HEK293 (cell line): ENCODE data around the gene CD79A.
A peak's percentile ranks its signal among the peaks of the same experiment; 100 is the strongest.

Experiments used
- CTCF ChIA-PET: fragments of 350-600 bp; formaldehyde crosslinking; extraction: SDS; loops from one replicate; lab custom pipeline; 2021; ENCODE audit warnings: antibody characterized with exemption; lab: Yijun Ruan, JAX
- POLR2A ChIA-PET: fragments of 300-600 bp; formaldehyde crosslinking; extraction: SDS; loops from one replicate; lab custom pipeline; 2020; ENCODE audit warnings: antibody characterized with exemption, inconsistent platforms; lab: Yijun Ruan, JAX
- H3K27ac ChIP-seq: fragments of 200-500 bp; sonication (Bioruptor generic); 2 replicates; pipeline ENCODE4 v1.5.1; 2014; ENCODE audit warnings: low read depth, low read length, control low read depth, inconsistent platforms; ENCODE audit errors: extremely low read depth
- H3K36me3 ChIP-seq, 2 experiments: fragments of 200-500 bp in 1 of 2; sonication (Bioruptor generic) in 1 of 2; 1 replicate in 1 of 2; 2 replicates in 1 of 2; pipeline ENCODE4 v1.5.1; 2014 to 2017; ENCODE audit warnings: inconsistent platforms in 2 of 2, low read length in 2 of 2; ENCODE audit not compliant: control insufficient read depth in 2 of 2, insufficient read depth in 1 of 2
- H3K4me1 ChIP-seq: fragments of 200-500 bp; sonication (Bioruptor generic); 2 replicates; pipeline ENCODE4 v1.5.1; 2014; ENCODE audit warnings: mild to moderate bottlenecking, low read length, inconsistent platforms; ENCODE audit not compliant: control insufficient read depth, insufficient read depth
- H3K4me3 ChIP-seq: 2 replicates; pipeline ENCODE4 v1.5.1; 2011; ENCODE audit warnings: low read depth, mild to moderate bottlenecking, control low read depth, low read length, moderate library complexity
- H3K9me3 ChIP-seq: fragments of 200-500 bp; sonication (Bioruptor generic); 2 replicates; pipeline ENCODE4 v1.5.1; 2014; ENCODE audit warnings: low read depth, low read length, inconsistent platforms; ENCODE audit not compliant: control insufficient read depth, insufficient read depth
- BCL11B ChIP-seq: fragments of 450-650 bp; formaldehyde crosslinking; IDR thresholded peaks from 2 replicates; pipeline ENCODE4 v1.5.1; 2016; ENCODE audit warnings: low read depth, missing biosample characterization, missing genetic modification characterization
- KLF1 ChIP-seq: fragments of 450-650 bp; formaldehyde crosslinking; IDR thresholded peaks from 2 replicates; pipeline ENCODE4 v1.5.1; 2016; ENCODE audit warnings: missing biosample characterization, missing genetic modification characterization
- KLF8 ChIP-seq: fragments of 450-650 bp; formaldehyde crosslinking; IDR thresholded peaks from 2 replicates; pipeline ENCODE4 v1.5.1; 2016; ENCODE audit warnings: missing biosample characterization, missing genetic modification characterization
- KLF9 ChIP-seq: fragments of 450-650 bp; formaldehyde crosslinking; IDR thresholded peaks from 2 replicates; pipeline ENCODE4 v1.5.1; 2016; ENCODE audit warnings: missing biosample characterization, missing genetic modification characterization, low read depth
- OSR2 ChIP-seq: fragments of 450-650 bp; formaldehyde crosslinking; IDR thresholded peaks from 2 replicates; pipeline ENCODE4 v1.5.1; 2016; ENCODE audit warnings: missing biosample characterization, missing genetic modification characterization
- YY2 ChIP-seq: fragments of 450-650 bp; formaldehyde crosslinking; IDR thresholded peaks from 2 replicates; pipeline ENCODE4 v1.5.1; 2016; ENCODE audit warnings: missing biosample characterization, missing genetic modification characterization
- ZBTB21 ChIP-seq: fragments of 450-650 bp; formaldehyde crosslinking; IDR thresholded peaks from 2 replicates; pipeline ENCODE4 v1.5.1; 2017; ENCODE audit warnings: missing biosample characterization, missing genetic modification characterization
- ZIC2 ChIP-seq: fragments of 450-650 bp; formaldehyde crosslinking; IDR thresholded peaks from 2 replicates; pipeline ENCODE4 v1.5.1; 2016; ENCODE audit warnings: missing biosample characterization, missing genetic modification characterization
- ZNF121 ChIP-seq: fragments of 450-650 bp; formaldehyde crosslinking; IDR thresholded peaks from 2 replicates; pipeline ENCODE4 v1.5.1; 2016; ENCODE audit warnings: missing biosample characterization, missing genetic modification characterization
- ZNF157 ChIP-seq: fragments of 450-650 bp; formaldehyde crosslinking; IDR thresholded peaks from 2 replicates; pipeline ENCODE4 v1.5.1; 2016; ENCODE audit warnings: missing biosample characterization, missing genetic modification characterization
- ZNF433 ChIP-seq: fragments of 450-650 bp; formaldehyde crosslinking; IDR thresholded peaks from 2 replicates; pipeline ENCODE4 v1.5.1; 2016; ENCODE audit warnings: missing biosample characterization, missing genetic modification characterization, low read depth
- ZNF473 ChIP-seq: fragments of 450-650 bp; formaldehyde crosslinking; IDR thresholded peaks from 2 replicates; pipeline ENCODE4 v1.5.1; 2017; ENCODE audit warnings: missing biosample characterization, missing genetic modification characterization
- ZNF529 ChIP-seq: fragments of 450-650 bp; formaldehyde crosslinking; IDR thresholded peaks from 2 replicates; pipeline ENCODE4 v1.5.1; 2017; ENCODE audit warnings: missing genetic modification characterization, missing biosample characterization; ENCODE audit not compliant: insufficient replicate concordance
- ZNF610 ChIP-seq: fragments of 450-650 bp; formaldehyde crosslinking; IDR thresholded peaks from 2 replicates; pipeline ENCODE4 v1.5.1; 2016; ENCODE audit warnings: missing biosample characterization, missing genetic modification characterization, borderline replicate concordance
- ZNF747 ChIP-seq: fragments of 450-650 bp; formaldehyde crosslinking; IDR thresholded peaks from 2 replicates; pipeline ENCODE4 v1.5.1; 2016; ENCODE audit warnings: missing biosample characterization, missing genetic modification characterization
- ZNF776 ChIP-seq: fragments of 450-650 bp; formaldehyde crosslinking; IDR thresholded peaks from 2 replicates; pipeline ENCODE4 v1.5.0; 2017; ENCODE audit warnings: missing biosample characterization, missing genetic modification characterization, borderline replicate concordance
- ZNF791 ChIP-seq: fragments of 450-650 bp; formaldehyde crosslinking; IDR thresholded peaks from 2 replicates; pipeline ENCODE4 v1.5.1; 2016; ENCODE audit warnings: missing biosample characterization, missing genetic modification characterization
- TF ChIP-seq, protein P1 (sequence below): fragments of 450-650 bp; formaldehyde crosslinking; IDR thresholded peaks from 2 replicates; pipeline ENCODE4 v1.5.1; 2016; ENCODE audit warnings: missing biosample characterization, missing genetic modification characterization
- TF ChIP-seq, protein P2 (sequence below): fragments of 450-650 bp; formaldehyde crosslinking; IDR thresholded peaks from 2 replicates; pipeline ENCODE4 v1.5.1; 2016; ENCODE audit warnings: missing biosample characterization, missing genetic modification characterization
- TF ChIP-seq, protein P3 (sequence below): fragments of 450-650 bp; formaldehyde crosslinking; IDR thresholded peaks from 2 replicates; pipeline ENCODE4 v1.5.1; 2016; ENCODE audit warnings: missing biosample characterization, missing genetic modification characterization

CD79A gene

DNA sequence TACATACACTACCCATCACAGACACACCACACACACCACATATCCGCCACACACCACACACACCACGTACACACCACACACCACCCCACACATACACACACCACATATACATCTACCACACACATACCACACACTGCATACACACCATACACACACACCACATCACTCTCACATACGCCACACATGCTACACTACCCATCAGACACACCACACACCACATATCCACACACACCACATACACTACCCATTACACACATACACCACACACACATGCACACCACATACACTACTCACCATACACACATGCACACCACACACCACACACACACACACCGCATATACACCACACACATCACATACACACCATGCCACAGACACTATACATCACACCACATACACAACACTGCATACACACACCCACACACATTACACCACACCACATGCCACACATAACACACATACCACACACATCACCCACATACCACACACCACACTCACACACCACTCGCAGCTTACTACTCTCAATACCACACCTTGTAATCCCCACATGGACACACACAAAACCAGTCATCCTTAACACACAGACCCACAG is 41.7 kb downstream of the CD79A start (continued):
- TF ChIP-seq ZNF791 (tag by site-specific recombination): peak; percentile 17; the same call in 1 of the 2 replicates
- TF ChIP-seq, all 188 proteins: peak for 24

DNA sequence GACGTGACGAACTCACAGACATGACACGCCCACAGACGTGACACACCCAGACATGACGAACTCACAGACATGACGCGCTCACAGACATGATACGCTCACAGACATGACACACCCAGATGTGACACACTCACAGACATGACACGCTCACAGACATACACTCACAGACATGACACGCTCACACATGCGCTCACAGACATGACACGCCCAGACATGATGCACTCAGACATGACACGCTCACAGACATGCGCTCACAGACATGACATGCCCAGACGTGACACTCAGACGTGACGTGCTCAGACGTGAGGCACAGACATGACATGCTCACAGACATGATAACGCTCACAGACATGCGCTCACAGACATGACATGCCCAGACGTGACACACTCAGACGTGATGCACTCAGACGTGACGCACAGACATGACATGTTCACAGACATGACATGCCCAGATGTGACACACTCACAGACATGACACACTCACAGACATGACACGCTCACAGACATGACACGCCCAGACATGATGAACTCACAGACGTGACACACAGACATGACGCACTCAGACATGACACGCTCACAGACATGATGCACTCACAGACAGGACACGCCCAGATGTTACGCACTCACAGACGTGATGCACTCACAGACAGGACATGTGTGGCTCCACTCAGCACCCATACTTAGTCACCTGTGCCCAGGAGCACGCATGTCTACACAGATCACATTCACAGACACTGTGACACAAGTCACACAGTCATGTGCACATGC is 43.1 kb downstream of the CD79A start:
- Histone ChIP-seq H3K4me1 (no peaks in the 10 kb centered on the region), H3K4me3 (no peak overlapping the region), H3K36me3 (no peaks in the 10 kb centered on the region), H3K9me3 (no peaks in the 10 kb centered on the region), H3K27ac (no peak overlapping the region)
- POLR2A ChIA-PET: interaction anchor here (1.3 kb wide), 1 partner anchor 59 kb away, joined by 5 read pairs; the partner anchor contains the start of gene RPS19
- CTCF ChIA-PET: interaction anchor here (0.6 to 1.1 kb wide), 2 partner anchors 47 to 83 kb away, joined by 4 to 5 read pairs; no protein-coding TSS in a partner anchor
- TF ChIP-seq ZNF157 (tag by site-specific recombination): no peak
- peak; percentile 28; the same call in 1 of the 2 replicates for TF ChIP-seq KLF9 (tag by site-specific recombination)
- TF ChIP-seq ZIC2 (tag by site-specific recombination): no peak
- no peak for TF ChIP-seq ZNF747 (tag by site-specific recombination)
- TF ChIP-seq ZBTB21 (tag by site-specific recombination): no peak
- TF ChIP-seq ZNF433 (tag by site-specific recombination): no peak
- TF ChIP-seq ZNF791 (tag by site-specific recombination): no peak
- TF ChIP-seq, protein P1, sequence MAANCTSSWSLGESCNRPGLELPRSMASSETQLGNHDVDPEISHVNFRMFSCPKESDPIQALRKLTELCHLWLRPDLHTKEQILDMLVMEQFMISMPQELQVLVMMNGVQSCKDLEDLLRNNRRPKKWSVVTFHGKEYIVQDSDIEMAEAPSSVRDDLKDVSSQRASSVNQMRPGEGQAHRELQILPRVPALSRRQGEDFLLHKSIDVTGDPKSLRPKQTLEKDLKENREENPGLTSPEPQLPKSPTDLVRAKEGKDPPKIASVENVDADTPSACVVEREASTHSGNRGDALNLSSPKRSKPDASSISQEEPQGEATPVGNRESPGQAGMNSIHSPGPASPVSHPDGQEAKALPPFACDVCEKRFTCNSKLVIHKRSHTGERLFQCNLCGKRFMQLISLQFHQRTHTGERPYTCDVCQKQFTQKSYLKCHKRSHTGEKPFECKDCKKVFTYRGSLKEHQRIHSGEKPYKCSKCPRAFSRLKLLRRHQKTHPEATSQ (tag by site-specific recombination): no peak
- TF ChIP-seq, protein P2, sequence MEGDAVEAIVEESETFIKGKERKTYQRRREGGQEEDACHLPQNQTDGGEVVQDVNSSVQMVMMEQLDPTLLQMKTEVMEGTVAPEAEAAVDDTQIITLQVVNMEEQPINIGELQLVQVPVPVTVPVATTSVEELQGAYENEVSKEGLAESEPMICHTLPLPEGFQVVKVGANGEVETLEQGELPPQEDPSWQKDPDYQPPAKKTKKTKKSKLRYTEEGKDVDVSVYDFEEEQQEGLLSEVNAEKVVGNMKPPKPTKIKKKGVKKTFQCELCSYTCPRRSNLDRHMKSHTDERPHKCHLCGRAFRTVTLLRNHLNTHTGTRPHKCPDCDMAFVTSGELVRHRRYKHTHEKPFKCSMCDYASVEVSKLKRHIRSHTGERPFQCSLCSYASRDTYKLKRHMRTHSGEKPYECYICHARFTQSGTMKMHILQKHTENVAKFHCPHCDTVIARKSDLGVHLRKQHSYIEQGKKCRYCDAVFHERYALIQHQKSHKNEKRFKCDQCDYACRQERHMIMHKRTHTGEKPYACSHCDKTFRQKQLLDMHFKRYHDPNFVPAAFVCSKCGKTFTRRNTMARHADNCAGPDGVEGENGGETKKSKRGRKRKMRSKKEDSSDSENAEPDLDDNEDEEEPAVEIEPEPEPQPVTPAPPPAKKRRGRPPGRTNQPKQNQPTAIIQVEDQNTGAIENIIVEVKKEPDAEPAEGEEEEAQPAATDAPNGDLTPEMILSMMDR (tag by site-specific recombination): no peak
- peak; percentile 26; the same call in 1 of the 2 replicates for TF ChIP-seq KLF8 (tag by site-specific recombination)
- TF ChIP-seq ZNF473 (tag by site-specific recombination): no peak

DNA sequence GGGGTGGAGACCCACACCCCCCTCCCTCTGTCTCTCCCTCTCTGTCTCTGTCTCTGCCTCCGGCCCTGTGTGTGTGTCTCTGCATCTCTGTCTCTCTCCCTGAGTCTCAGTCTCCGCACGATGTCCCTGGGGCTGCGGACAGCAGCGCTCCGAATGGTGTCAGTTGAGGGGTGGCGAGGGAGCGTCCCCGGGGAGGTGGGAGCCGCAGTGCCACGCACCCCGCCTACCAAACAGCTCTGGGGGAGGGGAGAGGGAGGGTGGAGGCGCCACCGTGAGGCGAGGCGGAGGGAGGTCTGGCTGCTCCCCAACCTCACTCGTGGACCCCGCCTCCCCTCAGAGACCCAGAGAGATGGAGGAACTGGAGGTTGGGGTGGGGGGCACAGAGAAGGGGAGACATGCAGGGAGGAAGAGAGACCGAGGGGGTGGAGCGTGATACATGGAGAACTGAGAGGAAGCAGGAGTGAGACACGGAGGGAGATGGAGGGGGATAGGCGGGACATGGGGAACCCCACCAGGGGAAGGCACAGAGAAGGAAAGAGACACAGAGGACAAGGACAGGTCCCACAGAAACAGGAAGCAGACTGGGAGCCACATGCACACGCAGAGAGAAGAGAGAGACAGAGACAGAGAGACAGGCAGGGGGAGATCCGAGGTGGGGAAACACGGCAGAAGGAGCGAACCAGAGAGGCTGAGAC is 44.0 kb downstream of the CD79A start:
- POLR2A ChIA-PET: no interaction called here
- TF ChIP-seq ZNF610 (tag by site-specific recombination) (no peak), BCL11B (tag by site-specific recombination) (no peak), ZNF776 (tag by site-specific recombination) (no peak), OSR2 (tag by site-specific recombination) (no peak), ZNF121 (tag by site-specific recombination) (no peak), KLF1 (tag by site-specific recombination) (peak; percentile 96), YY2 (tag by site-specific recombination) (0 out of 2 replicates have a peak, but pooled peaks have one; percentile 5), ZNF529 (tag by site-specific recombination) (no peak)
- TF ChIP-seq, protein P3, sequence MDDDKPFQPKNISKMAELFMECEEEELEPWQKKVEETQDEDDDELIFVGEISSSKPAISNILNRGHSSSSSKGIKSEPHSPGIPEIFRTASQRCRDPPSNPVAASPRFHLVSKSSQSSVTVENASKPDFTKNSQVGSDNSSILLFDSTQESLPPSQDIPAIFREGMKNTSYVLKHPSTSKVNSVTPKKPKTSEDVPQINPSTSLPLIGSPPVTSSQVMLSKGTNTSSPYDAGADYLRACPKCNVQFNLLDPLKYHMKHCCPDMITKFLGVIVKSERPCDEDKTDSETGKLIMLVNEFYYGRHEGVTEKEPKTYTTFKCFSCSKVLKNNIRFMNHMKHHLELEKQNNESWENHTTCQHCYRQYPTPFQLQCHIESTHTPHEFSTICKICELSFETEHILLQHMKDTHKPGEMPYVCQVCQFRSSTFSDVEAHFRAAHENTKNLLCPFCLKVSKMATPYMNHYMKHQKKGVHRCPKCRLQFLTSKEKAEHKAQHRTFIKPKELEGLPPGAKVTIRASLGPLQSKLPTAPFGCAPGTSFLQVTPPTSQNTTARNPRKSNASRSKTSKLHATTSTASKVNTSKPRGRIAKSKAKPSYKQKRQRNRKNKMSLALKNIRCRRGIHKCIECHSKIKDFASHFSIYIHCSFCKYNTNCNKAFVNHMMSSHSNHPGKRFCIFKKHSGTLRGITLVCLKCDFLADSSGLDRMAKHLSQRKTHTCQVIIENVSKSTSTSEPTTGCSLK: no peak

More for the DNA sequence above, 44.0 kb downstream of the CD79A start:
- Histone ChIP-seq H3K4me3 (no peak overlapping the region), H3K27ac (no peak overlapping the region), H3K9me3 (no peaks in the 10 kb centered on the region), H3K36me3 (no peaks in the 10 kb centered on the region), H3K4me1 (no peaks in the 10 kb centered on the region)
- CTCF ChIA-PET: interaction anchor here (0.8 kb wide), 1 partner anchor 37 kb away, joined by 4 read pairs; no protein-coding TSS in a partner anchor
